ENCODE data around the gene ISX. TPM values are rescaled to one million over a fixed set of nuclear protein-coding genes. Genes with fewer than 3 reads are reported as not detected.

The ISX gene
- total RNA-seq, 1 donor from 2014 or later, result not detected

- ATAC-seq, result no peak
- intact Hi-C loops (cut with DNase I), result no loop called here
Measured at GRCh38 chr22:35099883-35100282, 33.9 kb downstream of the ISX start.

GRCh38 chr22:35102663-35103062, 36.7 kb downstream of the ISX start:
- intact Hi-C loops (cut with DNase I), result no loop called here

More at GRCh38 chr22:35099883-35100282, 33.9 kb downstream of the ISX start:
- no peak for DNase-seq
- no peaks in the 10 kb centered on the region for H3K9me3 ChIP-seq
- no peak overlapping the region for H3K4me3 ChIP-seq
- no peak for TF ChIP-seq CTCF (IDR thresholded peaks at IDR 0.05)
- no peaks in the 10 kb centered on the region for H3K4me1 ChIP-seq
- H3K27ac ChIP-seq, result no peak overlapping the region
- no peaks in the 10 kb centered on the region for H3K36me3 ChIP-seq
- H3K27me3 ChIP-seq (ENCODE audit: low read depth), result peaks cover 18% of the 10 kb centered on the region

GRCh38 chr22:35103761-35104160, 37.8 kb downstream of the ISX start:
- Histone ChIP-seq H3K4me3 (no peak overlapping the region), H3K27me3 (ENCODE audit: low read depth) (peaks cover 5% of the 10 kb centered on the region), H3K27ac (no peak overlapping the region), H3K36me3 (no peaks in the 10 kb centered on the region), H3K9me3 (no peaks in the 10 kb centered on the region), H3K4me1 (no peaks in the 10 kb centered on the region)
- intact Hi-C loops (cut with DNase I), result no loop called here
- DNase-seq, result no peak
- TF ChIP-seq CTCF (IDR thresholded peaks at IDR 0.05), result no peak
- ATAC-seq, result no peak

More at GRCh38 chr22:35102663-35103062, 36.7 kb downstream of the ISX start:
- peak; percentile 48 for DNase-seq
- H3K9me3 ChIP-seq, result no peaks in the 10 kb centered on the region
- H3K36me3 ChIP-seq, result no peaks in the 10 kb centered on the region
- no peaks in the 10 kb centered on the region for H3K4me1 ChIP-seq
- peak; percentile 84 to 92 for ATAC-seq
- TF ChIP-seq CTCF (IDR thresholded peaks at IDR 0.05), result no peak
- H3K27me3 ChIP-seq (ENCODE audit: low read depth), result peaks cover 6% of the 10 kb centered on the region
- no peak overlapping the region for H3K27ac ChIP-seq
- no peak overlapping the region for H3K4me3 ChIP-seq

- no peak for TF ChIP-seq CTCF (IDR thresholded peaks at IDR 0.05)
Measured at GRCh38 chr22:35104491-35104890, 38.5 kb downstream of the ISX start.

GRCh38 chr22:35109616-35110015, 43.7 kb downstream of the ISX start:
- H3K27me3 ChIP-seq (ENCODE audit: low read depth), result peaks cover 7% of the 10 kb centered on the region
- no peaks in the 10 kb centered on the region for H3K4me1 ChIP-seq
- TF ChIP-seq CTCF (IDR thresholded peaks at IDR 0.05), result no peak
- ATAC-seq, result no peak
- intact Hi-C loops (cut with DNase I), result no loop called here
- no peaks in the 10 kb centered on the region for H3K9me3 ChIP-seq
- H3K36me3 ChIP-seq, result no peaks in the 10 kb centered on the region
- H3K27ac ChIP-seq, result no peak overlapping the region
- H3K4me3 ChIP-seq, result no peak overlapping the region
- no peak for DNase-seq

More at GRCh38 chr22:35104491-35104890, 38.5 kb downstream of the ISX start:
- DNase-seq (no peak), ATAC-seq (no peak)
- Histone ChIP-seq H3K27me3 (ENCODE audit: low read depth) (peaks cover 7% of the 10 kb centered on the region), H3K4me1 (no peaks in the 10 kb centered on the region), H3K36me3 (no peaks in the 10 kb centered on the region), H3K9me3 (no peaks in the 10 kb centered on the region), H3K27ac (no peak overlapping the region), H3K4me3 (no peak overlapping the region)
- intact Hi-C loops (cut with DNase I), result no loop called here

- intact Hi-C loops (cut with DNase I), result no loop called here
- peaks cover 7% of the 10 kb centered on the region for H3K27me3 ChIP-seq (ENCODE audit: low read depth)
- no peaks in the 10 kb centered on the region for H3K36me3 ChIP-seq
- H3K4me3 ChIP-seq, result no peak overlapping the region
- H3K9me3 ChIP-seq, result no peaks in the 10 kb centered on the region
- H3K27ac ChIP-seq, result no peak overlapping the region
- H3K4me1 ChIP-seq, result no peaks in the 10 kb centered on the region
- no peak for TF ChIP-seq CTCF (IDR thresholded peaks at IDR 0.05)
- DNase-seq (no peak), ATAC-seq (no peak)
Measured at GRCh38 chr22:35111244-35111643, 45.3 kb downstream of the ISX start.

Measured in lower lobe of right lung (tissue), 2 donors.